Cardiac muscle cell (in vitro differentiated cells and primary cell): ENCODE results near the gene ANKRD44. TPM values are rescaled to one million over a fixed set of nuclear protein-coding genes. Genes with fewer than 3 reads are reported as not detected.

Source experiments
- DNase-seq, 2 donors: peaks; one replicate each; pipeline versions ENCODE4 v3.0.0 to v3.0.0-alpha.2; 2010 to 2017; ENCODE audit warnings: low read depth in 1 of 2, low spot score in 1 of 2
- H3K27ac ChIP-seq: fragments of 200-600 bp; sonication (generic); 2 replicates; pipeline ENCODE4 v1.5.1; 2016
- H3K27me3 ChIP-seq: fragments of 200-600 bp; sonication (generic); 2 replicates; pipeline ENCODE4 v1.6.0; 2016; ENCODE audit warnings: control low read depth
- H3K36me3 ChIP-seq: fragments of 200-600 bp; sonication (generic); 2 replicates; pipeline ENCODE4 v1.5.1; 2016; ENCODE audit warnings: control low read depth
- H3K4me1 ChIP-seq: fragments of 200-600 bp; sonication (generic); 2 replicates; pipeline ENCODE4 v1.8.1; 2017; ENCODE audit warnings: low read depth, mild to moderate bottlenecking, mixed run types
- H3K4me3 ChIP-seq: fragments of 200-600 bp; sonication (generic); 2 replicates; pipeline ENCODE4 v1.5.1; 2016; ENCODE audit warnings: mild to moderate bottlenecking
- H3K9me3 ChIP-seq: fragments of 200-600 bp; sonication (generic); 2 replicates; pipeline ENCODE4 v1.5.1; 2017; ENCODE audit warnings: low read depth, mild to moderate bottlenecking, control low read depth
- CTCF ChIP-seq: IDR thresholded peaks from 2 replicates; pipeline ENCODE4 v1.5.1; 2012; ENCODE audit warnings: low read depth, mild to moderate bottlenecking, low read length
- polyA plus RNA-seq: library from polyadenylated mRNA; unstranded; fragments of >200 nt; fragmentation: Nextera tagmentation; extraction: Ambion mirVana; gene quantifications from 2 replicates; pipeline ENCODE4 v1.2.1, GENCODE V29; 2016
- total RNA-seq: library from RNA; depleted of rRNA; stranded (reverse); fragments of >200 nt; gene quantifications from 2 replicates; pipeline ENCODE4 v1.2.3, GENCODE V29; 2016

ANKRD44 gene
- total and polyA plus RNA-seq, 2 experiments from 2014 or later = 4.0 to 5.0 TPM

- Histone ChIP-seq H3K36me3 (no peaks in the 10 kb centered on the region), H3K4me3 (no peak overlapping the region), H3K27me3 (no peaks in the 10 kb centered on the region), H3K9me3 (no peaks in the 10 kb centered on the region), H3K27ac (no peak overlapping the region), H3K4me1 (no peaks in the 10 kb centered on the region)
- no peak for TF ChIP-seq CTCF
- DNase-seq = no peak
Measured at GRCh38 chr2:197145471-197146056, 165.0 kb downstream of the ANKRD44 start.

DNA sequence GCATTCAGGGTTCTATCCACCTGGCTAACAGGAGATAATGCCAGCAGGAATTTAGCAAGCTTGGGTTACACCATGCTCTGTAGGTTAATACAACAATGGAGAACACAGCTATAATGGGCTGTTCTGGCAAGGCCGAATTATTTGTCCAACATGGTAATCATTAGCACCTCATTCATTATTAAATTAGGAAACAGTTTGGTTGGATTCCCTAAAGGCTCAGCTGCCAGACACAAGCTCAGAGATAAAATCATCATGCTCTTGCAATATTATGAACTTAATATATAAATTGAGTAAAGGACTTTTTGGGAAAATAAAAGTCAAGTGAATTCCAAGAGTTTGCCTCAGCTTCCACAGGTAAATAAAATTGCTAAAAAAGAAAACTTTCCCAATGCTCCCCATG is 166.4 kb downstream of the ANKRD44 start:
- H3K27ac ChIP-seq = no peak overlapping the region
- H3K4me3 ChIP-seq = no peak overlapping the region
- H3K36me3 ChIP-seq = no peaks in the 10 kb centered on the region
- TF ChIP-seq CTCF = no peak
- no peak for DNase-seq
- H3K4me1 ChIP-seq = no peaks in the 10 kb centered on the region
- H3K9me3 ChIP-seq = no peaks in the 10 kb centered on the region
- H3K27me3 ChIP-seq = no peaks in the 10 kb centered on the region

DNA sequence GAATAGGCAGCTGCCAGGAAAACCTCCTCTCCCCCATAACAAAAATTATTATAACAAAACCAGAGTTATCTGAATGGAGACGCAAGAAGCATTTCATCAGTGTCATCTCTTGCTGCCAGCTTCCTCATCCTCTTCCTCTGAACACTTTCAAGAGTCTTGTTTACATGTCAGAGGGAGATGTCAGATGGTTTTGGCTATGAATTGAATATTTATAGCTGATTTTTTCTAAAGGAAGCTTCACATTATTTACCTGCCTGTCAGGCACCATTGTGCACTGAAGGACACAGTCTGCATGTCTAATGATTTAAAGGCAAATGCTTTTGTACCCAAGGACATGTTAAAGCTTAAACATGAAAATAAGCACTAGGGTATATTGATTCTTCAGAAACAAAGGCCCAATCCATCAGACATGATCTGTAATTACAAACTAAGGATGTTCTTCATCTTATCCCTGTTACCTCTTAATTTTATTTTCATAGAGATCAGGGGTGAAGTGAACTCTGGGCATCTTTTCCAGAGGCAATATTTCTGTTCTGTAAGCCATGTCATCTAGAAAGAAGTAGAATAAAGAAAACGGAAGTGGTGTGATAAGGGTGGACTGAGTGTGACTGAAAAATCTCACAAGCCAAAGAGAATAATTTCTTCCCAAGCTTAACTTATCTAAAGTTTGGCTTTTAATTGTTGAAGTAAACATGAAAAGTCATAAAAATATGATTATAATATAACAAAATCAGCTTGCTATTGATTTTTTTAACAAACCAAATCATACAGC is 168.7 kb downstream of the ANKRD44 start:
- no peak for DNase-seq
- no peak for TF ChIP-seq CTCF
- H3K27ac ChIP-seq = no peak overlapping the region
- no peaks in the 10 kb centered on the region for H3K27me3 ChIP-seq
- H3K4me3 ChIP-seq = no peak overlapping the region
- H3K4me1 ChIP-seq = peaks cover 9% of the 10 kb centered on the region
- H3K9me3 ChIP-seq = no peaks in the 10 kb centered on the region
- H3K36me3 ChIP-seq = no peaks in the 10 kb centered on the region

DNA sequence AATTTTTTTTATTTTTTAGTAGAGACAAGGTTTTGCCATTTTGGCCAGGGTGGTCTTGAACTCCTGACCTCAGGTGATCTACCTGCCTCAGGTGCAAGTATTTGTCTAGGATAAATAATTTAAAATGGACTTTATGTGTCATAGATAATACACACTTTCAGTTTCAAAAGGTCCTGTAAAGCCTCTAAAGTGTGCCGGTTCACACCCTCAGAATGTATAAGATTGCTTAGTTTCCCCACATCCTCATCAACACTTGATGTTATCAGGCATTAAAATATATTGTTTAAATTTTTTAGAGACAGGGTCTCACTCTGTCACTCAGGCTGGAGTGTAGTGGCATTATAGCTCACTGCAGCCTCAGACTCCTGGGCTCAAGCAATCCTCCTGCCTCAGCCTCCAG is 170.5 kb downstream of the ANKRD44 start:
- TF ChIP-seq CTCF = no peak
- peaks cover 11% of the 10 kb centered on the region for H3K4me1 ChIP-seq
- no peaks in the 10 kb centered on the region for H3K9me3 ChIP-seq
- no peaks in the 10 kb centered on the region for H3K36me3 ChIP-seq
- DNase-seq = no peak
- H3K27me3 ChIP-seq = no peaks in the 10 kb centered on the region
- H3K27ac ChIP-seq = no peak overlapping the region
- no peak overlapping the region for H3K4me3 ChIP-seq

DNA sequence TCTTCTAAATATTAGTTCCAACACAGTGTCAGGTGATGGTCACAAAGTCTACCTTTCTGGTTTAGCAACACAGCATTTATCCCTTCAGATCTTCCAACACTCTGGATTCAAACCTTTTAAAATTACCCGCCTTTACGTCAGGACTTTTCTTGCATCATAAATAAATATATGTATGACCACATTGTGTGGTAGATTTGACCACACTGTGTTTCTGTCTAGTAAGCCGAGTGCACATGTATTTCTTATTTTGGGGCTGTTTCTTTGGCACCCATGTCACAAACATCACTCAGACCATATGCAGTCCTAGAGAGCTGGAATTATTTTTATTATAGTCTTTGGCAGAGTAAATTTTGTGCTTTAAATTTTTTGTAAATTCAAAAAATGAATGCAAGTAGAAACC is 172.1 kb downstream of the ANKRD44 start:
- Histone ChIP-seq H3K4me1 (peaks cover 11% of the 10 kb centered on the region), H3K4me3 (no peak overlapping the region), H3K36me3 (no peaks in the 10 kb centered on the region), H3K27ac (no peak overlapping the region), H3K27me3 (no peaks in the 10 kb centered on the region), H3K9me3 (no peaks in the 10 kb centered on the region)
- DNase-seq = no peak
- TF ChIP-seq CTCF = no peak
